ENCODE data around the gene GAGE12C.
A peak's percentile ranks its signal among the peaks of the same experiment; 100 is the strongest.
"Not testable (repeated sequence)": the region's sequence is repeated elsewhere in the genome, so short reads cannot be mapped to it uniquely, and the experiment has no call there.

The GAGE12C gene

DNA sequence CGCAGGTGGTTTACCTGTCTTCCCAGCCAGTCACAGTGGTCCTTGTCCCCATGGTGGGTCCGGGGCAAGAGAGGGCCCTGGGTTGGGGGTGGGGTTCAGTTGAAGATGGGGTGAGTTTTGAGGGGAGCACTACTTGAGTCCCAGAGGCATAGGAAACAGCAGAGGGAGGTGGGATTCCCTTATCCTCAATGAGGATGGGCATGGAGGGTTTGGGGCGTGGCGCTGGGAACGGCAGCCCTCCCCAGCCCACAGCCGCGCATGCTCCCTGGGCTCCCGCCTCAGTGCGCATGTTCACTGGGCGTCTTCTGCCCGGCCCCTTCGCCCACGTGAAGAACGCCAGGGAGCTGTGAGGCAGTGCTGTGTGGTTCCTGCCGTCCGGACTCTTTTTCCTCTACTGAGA is at the start of gene GAGE12C:
TSS of gene GAGE12C (plus strand) at position 301 of the 400 bp plus-strand sequence. CDS start 1,155 bp downstream, outside the sequence.
- DNase-seq, result not testable (repeated sequence)

- not testable (repeated sequence) for DNase-seq
Measured at GRCh38 chrX:49541433-49541832, 9.5 kb downstream of the GAGE12C start, which contains the start of gene GAGE12D. Gene GAGE12D (plus strand): TSS chrX:49541733. CDS start chrX:49542888, 1,155 bp downstream.

DNA sequence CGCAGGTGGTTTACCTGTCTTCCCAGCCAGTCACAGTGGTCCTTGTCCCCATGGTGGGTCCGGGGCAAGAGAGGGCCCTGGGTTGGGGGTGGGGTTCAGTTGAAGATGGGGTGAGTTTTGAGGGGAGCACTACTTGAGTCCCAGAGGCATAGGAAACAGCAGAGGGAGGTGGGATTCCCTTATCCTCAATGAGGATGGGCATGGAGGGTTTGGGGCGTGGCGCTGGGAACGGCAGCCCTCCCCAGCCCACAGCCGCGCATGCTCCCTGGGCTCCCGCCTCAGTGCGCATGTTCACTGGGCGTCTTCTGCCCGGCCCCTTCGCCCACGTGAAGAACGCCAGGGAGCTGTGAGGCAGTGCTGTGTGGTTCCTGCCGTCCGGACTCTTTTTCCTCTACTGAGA is 19.0 kb downstream of the GAGE12C start, which contains the start of gene GAGE12E:
TSS of gene GAGE12E (plus strand) at position 301 of the 400 bp plus-strand sequence. CDS start 1,155 bp downstream, outside the sequence.
- DNase-seq, result not testable (repeated sequence)

GRCh38 chrX:49560542-49560941 is 28.6 kb downstream of the GAGE12C start, which contains the start of gene GAGE12F:
Gene GAGE12F (plus strand): TSS chrX:49560842. CDS start chrX:49561997, 1,155 bp downstream.
- not testable (repeated sequence) for DNase-seq

GRCh38 chrX:49568728-49569127 is 36.8 kb downstream of the GAGE12C start:
- peak in 1 of 2 donors; percentile 1 for DNase-seq

DNA sequence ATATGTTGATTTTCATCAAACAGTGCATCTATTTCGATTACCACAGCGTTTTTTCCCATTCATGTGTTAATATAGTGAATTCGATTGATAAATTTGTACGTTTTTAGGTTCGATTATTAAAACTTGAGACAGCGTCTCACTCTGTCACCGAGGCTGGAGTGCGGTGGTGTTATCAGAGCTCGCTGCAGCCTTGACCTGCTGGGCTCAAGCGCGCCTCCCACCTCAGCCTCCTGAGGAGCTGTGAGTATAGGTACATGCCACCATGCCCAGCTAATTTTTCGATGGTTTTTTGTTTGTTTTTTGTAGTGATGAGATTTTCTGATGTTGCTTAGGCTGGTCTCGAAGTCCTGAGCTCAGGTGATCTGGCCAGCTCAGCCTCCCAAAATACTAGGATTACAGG is 37.2 kb downstream of the GAGE12C start:
- DNase-seq, result not testable (repeated sequence)

DNA sequence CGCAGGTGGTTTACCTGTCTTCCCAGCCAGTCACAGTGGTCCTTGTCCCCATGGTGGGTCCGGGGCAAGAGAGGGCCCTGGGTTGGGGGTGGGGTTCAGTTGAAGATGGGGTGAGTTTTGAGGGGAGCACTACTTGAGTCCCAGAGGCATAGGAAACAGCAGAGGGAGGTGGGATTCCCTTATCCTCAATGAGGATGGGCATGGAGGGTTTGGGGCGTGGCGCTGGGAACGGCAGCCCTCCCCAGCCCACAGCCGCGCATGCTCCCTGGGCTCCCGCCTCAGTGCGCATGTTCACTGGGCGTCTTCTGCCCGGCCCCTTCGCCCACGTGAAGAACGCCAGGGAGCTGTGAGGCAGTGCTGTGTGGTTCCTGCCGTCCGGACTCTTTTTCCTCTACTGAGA is 38.1 kb downstream of the GAGE12C start, which contains the start of gene GAGE12G:
TSS of gene GAGE12G (plus strand) at position 301 of the 400 bp plus-strand sequence. CDS start 1,155 bp downstream, outside the sequence.
- not testable (repeated sequence) for DNase-seq

GRCh38 chrX:49579649-49580048 is 47.7 kb downstream of the GAGE12C start, which contains the start of gene GAGE12H:
Gene GAGE12H (plus strand): TSS chrX:49579949. CDS start chrX:49581104, 1,155 bp downstream.
- not testable (repeated sequence) for DNase-seq
